ENCODE data around the gene KCNC2. TPM values are rescaled to one million over a fixed set of nuclear protein-coding genes. Genes with fewer than 3 reads are reported as not detected.

Gene KCNC2
- total RNA-seq, 1 donor from 2014 or later = not detected

GRCh38 chr12:75130811-75131210 is 78.8 kb downstream of the KCNC2 start:
- no peaks in the 10 kb centered on the region for H3K9me3 Mint-ChIP-seq (ENCODE audit: unreplicated experiment)
- no peak for DNase-seq (ENCODE audit: low spot score)
- H3K27me3 Mint-ChIP-seq (ENCODE audit: unreplicated experiment) = no peaks in the 10 kb centered on the region
- no peak for TF ChIP-seq CTCF (IDR thresholded peaks at IDR 0.05; ENCODE audit: unreplicated experiment)
- no peaks in the 10 kb centered on the region for H3K36me3 Mint-ChIP-seq (ENCODE audit: low read depth, unreplicated experiment)
- no peak overlapping the region for H3K4me3 Mint-ChIP-seq (ENCODE audit: unreplicated experiment)
- H3K27ac Mint-ChIP-seq (ENCODE audit: unreplicated experiment) = no peak overlapping the region
- H3K4me1 Mint-ChIP-seq (ENCODE audit: unreplicated experiment) = peaks cover 5% of the 10 kb centered on the region

GRCh38 chr12:75129275-75129674 is 80.4 kb downstream of the KCNC2 start:
- Mint-ChIP-seq H3K4me3 (ENCODE audit: unreplicated experiment) (no peak overlapping the region), H3K36me3 (ENCODE audit: low read depth, unreplicated experiment) (no peaks in the 10 kb centered on the region), H3K4me1 (ENCODE audit: unreplicated experiment) (peaks cover 5% of the 10 kb centered on the region), H3K27ac (ENCODE audit: unreplicated experiment) (no peak overlapping the region), H3K9me3 (ENCODE audit: unreplicated experiment) (no peaks in the 10 kb centered on the region), H3K27me3 (ENCODE audit: unreplicated experiment) (no peaks in the 10 kb centered on the region)
- no peak for TF ChIP-seq CTCF (IDR thresholded peaks at IDR 0.05; ENCODE audit: unreplicated experiment)
- no peak for DNase-seq (ENCODE audit: low spot score)

GRCh38 chr12:75121036-75121705 is 88.5 kb downstream of the KCNC2 start:
- no peak for DNase-seq (ENCODE audit: low spot score)
- no peaks in the 10 kb centered on the region for H3K36me3 Mint-ChIP-seq (ENCODE audit: low read depth, unreplicated experiment)
- H3K27ac Mint-ChIP-seq (ENCODE audit: unreplicated experiment) = no peak overlapping the region
- H3K4me1 Mint-ChIP-seq (ENCODE audit: unreplicated experiment) = no peaks in the 10 kb centered on the region
- no peaks in the 10 kb centered on the region for H3K9me3 Mint-ChIP-seq (ENCODE audit: unreplicated experiment)
- no peaks in the 10 kb centered on the region for H3K27me3 Mint-ChIP-seq (ENCODE audit: unreplicated experiment)
- TF ChIP-seq CTCF (IDR thresholded peaks at IDR 0.05; ENCODE audit: unreplicated experiment) = no peak
- no peak overlapping the region for H3K4me3 Mint-ChIP-seq (ENCODE audit: unreplicated experiment)

- no peaks in the 10 kb centered on the region for H3K27me3 Mint-ChIP-seq (ENCODE audit: unreplicated experiment)
- TF ChIP-seq CTCF (IDR thresholded peaks at IDR 0.05; ENCODE audit: unreplicated experiment) = no peak
- H3K36me3 Mint-ChIP-seq (ENCODE audit: low read depth, unreplicated experiment) = no peaks in the 10 kb centered on the region
- H3K4me3 Mint-ChIP-seq (ENCODE audit: unreplicated experiment) = no peak overlapping the region
- DNase-seq (ENCODE audit: low spot score) = no peak
- H3K9me3 Mint-ChIP-seq (ENCODE audit: unreplicated experiment) = no peaks in the 10 kb centered on the region
- no peak overlapping the region for H3K27ac Mint-ChIP-seq (ENCODE audit: unreplicated experiment)
- H3K4me1 Mint-ChIP-seq (ENCODE audit: unreplicated experiment) = no peaks in the 10 kb centered on the region
Measured at GRCh38 chr12:75120311-75120711, 89.3 kb downstream of the KCNC2 start.

- H3K36me3 Mint-ChIP-seq (ENCODE audit: low read depth, unreplicated experiment) = no peaks in the 10 kb centered on the region
- no peak for DNase-seq (ENCODE audit: low spot score)
- H3K27ac Mint-ChIP-seq (ENCODE audit: unreplicated experiment) = no peak overlapping the region
Measured at GRCh38 chr12:75116646-75117198, 92.9 kb downstream of the KCNC2 start.

More at GRCh38 chr12:75116646-75117198, 92.9 kb downstream of the KCNC2 start:
- Mint-ChIP-seq H3K4me3 (ENCODE audit: unreplicated experiment) (no peak overlapping the region), H3K9me3 (ENCODE audit: unreplicated experiment) (no peaks in the 10 kb centered on the region), H3K27me3 (ENCODE audit: unreplicated experiment) (no peaks in the 10 kb centered on the region), H3K4me1 (ENCODE audit: unreplicated experiment) (no peaks in the 10 kb centered on the region)
- no peak for TF ChIP-seq CTCF (IDR thresholded peaks at IDR 0.05; ENCODE audit: unreplicated experiment)

All from endothelial cell (in vitro differentiated cells).